Adrenal gland (tissue), 5 donors: ENCODE results near the gene ZNF581.

Experiments
- POLR2A ChIP-seq, 2 donors: fragments of 450-650 bp; IDR thresholded peaks; one replicate each; pipeline ENCODE4 v1.6.1; 2017; ENCODE audit warnings: antibody characterized with exemption in 2 of 2, mild to moderate bottlenecking in 2 of 2, moderate library complexity in 1 of 2
- TF ChIP-seq, protein P1 (sequence below), 6 experiments: fragments of 450-650 bp in 4 of 6; fragments of 200-600 bp in 2 of 6; sonication (generic) in 1 of 6; IDR thresholded peaks; 1 replicate in 5 of 6; 2 replicates in 1 of 6; pipeline versions ENCODE4 v1.5.1 to v1.8.0; 2016 to 2021; ENCODE audit warnings: antibody characterized with exemption in 6 of 6, mild to moderate bottlenecking in 2 of 6, moderate library complexity in 1 of 6
- donor health status: DM: no; HTN: no; CAD: no.

DNA sequence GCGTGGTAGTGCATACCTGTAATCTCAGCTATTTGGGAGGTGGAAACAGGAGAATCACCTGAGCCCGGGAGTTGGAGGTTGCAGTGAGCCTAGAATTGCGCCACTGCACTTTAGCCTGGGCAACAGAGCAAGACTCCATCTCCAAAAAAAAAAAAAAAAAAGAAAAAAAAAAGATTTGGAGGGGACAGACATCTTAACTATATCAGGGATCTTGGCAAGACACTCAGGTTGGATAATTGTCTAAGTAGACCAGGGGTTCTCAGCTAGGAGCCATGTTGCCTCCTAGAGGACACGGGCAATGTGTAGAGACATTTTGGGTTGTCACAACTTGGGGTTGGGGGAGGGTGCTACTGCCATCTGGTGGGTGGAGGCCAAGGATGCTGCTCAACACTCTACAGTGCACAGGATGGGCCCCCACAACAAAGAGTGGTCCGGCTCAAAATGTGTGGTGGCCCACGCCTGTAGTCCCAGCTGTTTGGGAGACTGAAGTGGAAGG is 4.5 kb upstream of the ZNF581 start:
- no peak for TF ChIP-seq POLR2A (IDR thresholded peaks at IDR 0.05)
- TF ChIP-seq, protein P1, sequence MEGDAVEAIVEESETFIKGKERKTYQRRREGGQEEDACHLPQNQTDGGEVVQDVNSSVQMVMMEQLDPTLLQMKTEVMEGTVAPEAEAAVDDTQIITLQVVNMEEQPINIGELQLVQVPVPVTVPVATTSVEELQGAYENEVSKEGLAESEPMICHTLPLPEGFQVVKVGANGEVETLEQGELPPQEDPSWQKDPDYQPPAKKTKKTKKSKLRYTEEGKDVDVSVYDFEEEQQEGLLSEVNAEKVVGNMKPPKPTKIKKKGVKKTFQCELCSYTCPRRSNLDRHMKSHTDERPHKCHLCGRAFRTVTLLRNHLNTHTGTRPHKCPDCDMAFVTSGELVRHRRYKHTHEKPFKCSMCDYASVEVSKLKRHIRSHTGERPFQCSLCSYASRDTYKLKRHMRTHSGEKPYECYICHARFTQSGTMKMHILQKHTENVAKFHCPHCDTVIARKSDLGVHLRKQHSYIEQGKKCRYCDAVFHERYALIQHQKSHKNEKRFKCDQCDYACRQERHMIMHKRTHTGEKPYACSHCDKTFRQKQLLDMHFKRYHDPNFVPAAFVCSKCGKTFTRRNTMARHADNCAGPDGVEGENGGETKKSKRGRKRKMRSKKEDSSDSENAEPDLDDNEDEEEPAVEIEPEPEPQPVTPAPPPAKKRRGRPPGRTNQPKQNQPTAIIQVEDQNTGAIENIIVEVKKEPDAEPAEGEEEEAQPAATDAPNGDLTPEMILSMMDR (IDR thresholded peaks at IDR 0.05): peak in 5 of 6 experiments; percentile 9 to 40 (median 24)
